Measurements from ENCODE around the gene UST. TPM values are rescaled to one million over a fixed set of nuclear protein-coding genes. Genes with fewer than 3 reads are reported as not detected.

The UST gene
- total RNA-seq, 5 donors from 2014 or later (not counting 1 experiment from before 2014, with no cell fraction given), result 1.9 to 5.3 (median 3.0) TPM

DNA sequence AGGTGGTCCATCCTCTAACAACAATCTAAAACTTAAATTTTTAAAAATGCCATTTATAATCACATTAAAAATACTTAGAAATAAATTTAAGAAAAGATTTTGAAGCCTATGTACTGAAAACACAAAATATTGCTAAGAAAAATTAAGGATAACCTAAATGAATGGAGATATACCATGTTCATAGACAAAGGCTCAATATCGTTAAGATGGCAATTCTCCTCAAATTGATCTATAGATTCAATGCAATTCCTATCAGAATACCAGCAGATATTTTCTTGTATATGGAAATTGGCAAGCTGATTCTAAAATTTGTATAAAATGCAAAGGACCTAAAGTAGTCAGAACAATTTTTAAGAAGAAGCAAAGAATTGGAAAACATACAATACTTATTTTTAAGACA is 19.7 kb upstream of the UST start:
- Histone ChIP-seq H3K4me1 (ENCODE audit: control insufficient read depth in 1 of 2, extremely low read depth in 1 of 2, insufficient read depth in 2 of 2, low read length in 2 of 2) (no peaks in the 10 kb centered on the region), H3K9me3 (no peaks in the 10 kb centered on the region), H3K36me3 (ENCODE audit: control insufficient read depth in 2 of 2, extremely low read depth in 1 of 2, insufficient read depth in 1 of 2, low read length in 1 of 2) (no peaks in the 10 kb centered on the region), H3K4me3 (ENCODE audit: control insufficient read depth in 1 of 2, extremely low read depth in 1 of 2, low read length in 1 of 2) (no peak overlapping the region), H3K27ac (ENCODE audit: low read length) (no peak overlapping the region), H3K27me3 (replicated peaks in 1 of 2; ENCODE audit: control insufficient read depth in 2 of 2, extremely low read depth in 1 of 2, insufficient read depth in 2 of 2, low read length in 1 of 2) (no peaks in the 10 kb centered on the region)
- Mint-ChIP-seq H3K4me3 (no peak overlapping the region), H3K9me3 (peaks cover 0 to 14% (median 9%) of the 10 kb centered on the region in 3 donors), H3K36me3 (peaks cover 3% of the 10 kb centered on the region), H3K4me1 (no peaks in the 10 kb centered on the region), H3K27me3 (peaks cover 14 to 19% of the 10 kb centered on the region in 2 donors), H3K27ac (no peak overlapping the region)
- DNase-seq (no peak), ATAC-seq (replicated peaks in 1 of 4) (no peak)
- ChIA-PET CTCF (interaction anchor here in 1 of 2 donors (1.1 kb wide), 1 partner anchor 21 kb away, joined by 4 read pairs; no protein-coding TSS in a partner anchor), POLR2A (no interaction called here)
- WGBS (ENCODE audit: insufficient coverage), result no CpG with 5 or more reads among the region's 1 CpG

DNA sequence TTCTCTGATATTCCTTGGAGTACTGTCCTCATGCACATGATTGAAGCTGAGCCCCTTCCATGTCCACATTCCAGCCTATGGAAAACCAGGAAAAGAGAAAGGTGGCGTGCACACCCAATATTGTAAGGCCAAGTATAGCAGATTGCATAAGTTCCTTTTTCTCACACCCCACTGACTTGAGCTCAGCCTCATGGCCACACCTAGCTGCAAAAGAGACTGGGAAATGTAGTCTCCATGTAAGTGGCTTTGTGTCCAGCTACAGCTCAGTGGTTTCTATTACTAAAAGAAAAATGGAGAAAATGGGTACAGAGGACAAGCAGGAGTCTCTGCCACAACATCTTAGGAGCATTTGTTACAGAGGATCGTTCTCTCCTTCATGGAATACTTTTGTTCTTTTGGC is 10.8 kb upstream of the UST start:
- ChIA-PET CTCF (no interaction called here), POLR2A (no interaction called here)
- H3K27ac Mint-ChIP-seq, result no peak overlapping the region
- peaks cover 0 to 3% of the 10 kb centered on the region in 2 donors for H3K27me3 Mint-ChIP-seq
- no peak for DNase-seq
- no CpG with 5 or more reads among the region's 2 CpGs for WGBS (ENCODE audit: insufficient coverage)
- Histone ChIP-seq H3K9me3 (no peaks in the 10 kb centered on the region), H3K4me1 (ENCODE audit: control insufficient read depth in 1 of 2, extremely low read depth in 1 of 2, insufficient read depth in 2 of 2, low read length in 2 of 2) (no peaks in the 10 kb centered on the region), H3K27ac (ENCODE audit: low read length) (no peak overlapping the region), H3K4me3 (ENCODE audit: control insufficient read depth in 1 of 2, extremely low read depth in 1 of 2, low read length in 1 of 2) (no peak overlapping the region), H3K27me3 (replicated peaks in 1 of 2; ENCODE audit: control insufficient read depth in 2 of 2, extremely low read depth in 1 of 2, insufficient read depth in 2 of 2, low read length in 1 of 2) (no peaks in the 10 kb centered on the region), H3K36me3 (ENCODE audit: control insufficient read depth in 2 of 2, extremely low read depth in 1 of 2, insufficient read depth in 1 of 2, low read length in 1 of 2) (no peaks in the 10 kb centered on the region)
- no peak for ATAC-seq (replicated peaks in 1 of 4)
- H3K4me1 Mint-ChIP-seq, result peaks cover 0 to 7% (median 2%) of the 10 kb centered on the region in 3 donors
- no peak overlapping the region for H3K4me3 Mint-ChIP-seq
- H3K36me3 Mint-ChIP-seq, result no peaks in the 10 kb centered on the region
- no peaks in the 10 kb centered on the region for H3K9me3 Mint-ChIP-seq

GRCh38 chr6:148736774-148737412 is 9.9 kb upstream of the UST start:
- Mint-ChIP-seq H3K4me3 (no peak overlapping the region), H3K27ac (no peak overlapping the region), H3K36me3 (no peaks in the 10 kb centered on the region), H3K9me3 (no peaks in the 10 kb centered on the region), H3K4me1 (peaks cover 0 to 7% (median 2%) of the 10 kb centered on the region in 3 donors), H3K27me3 (peaks cover 0 to under 1% of the 10 kb centered on the region in 2 donors)
- ATAC-seq (replicated peaks in 1 of 4) (no peak), DNase-seq (no peak)
- Histone ChIP-seq H3K4me3 (ENCODE audit: control insufficient read depth in 1 of 2, extremely low read depth in 1 of 2, low read length in 1 of 2) (no peak overlapping the region), H3K27me3 (replicated peaks in 1 of 2; ENCODE audit: control insufficient read depth in 2 of 2, extremely low read depth in 1 of 2, insufficient read depth in 2 of 2, low read length in 1 of 2) (no peaks in the 10 kb centered on the region), H3K36me3 (ENCODE audit: control insufficient read depth in 2 of 2, extremely low read depth in 1 of 2, insufficient read depth in 1 of 2, low read length in 1 of 2) (no peaks in the 10 kb centered on the region), H3K4me1 (ENCODE audit: control insufficient read depth in 1 of 2, extremely low read depth in 1 of 2, insufficient read depth in 2 of 2, low read length in 2 of 2) (no peaks in the 10 kb centered on the region), H3K9me3 (no peaks in the 10 kb centered on the region), H3K27ac (ENCODE audit: low read length) (no peak overlapping the region)
- 60% methylated on average over 4 of the region's 5 CpGs for WGBS (ENCODE audit: insufficient coverage)
- POLR2A ChIA-PET, result interaction anchor here in 1 of 2 donors (0.7 kb wide), 1 partner anchor 11 kb away, joined by 3 read pairs; no protein-coding TSS in a partner anchor
- CTCF ChIA-PET, result no interaction called here

- no CpG with 5 or more reads among the region's 4 CpGs for WGBS (ENCODE audit: insufficient coverage)
- H3K27me3 ChIP-seq (replicated peaks in 1 of 2; ENCODE audit: control insufficient read depth in 2 of 2, extremely low read depth in 1 of 2, insufficient read depth in 2 of 2, low read length in 1 of 2), result no peaks in the 10 kb centered on the region
- H3K9me3 Mint-ChIP-seq, result no peaks in the 10 kb centered on the region
Observed at GRCh38 chr6:148737806-148738205, 9.0 kb upstream of the UST start.

GRCh38 chr6:148738946-148739821 is 7.6 kb upstream of the UST start:
- ChIA-PET CTCF (no interaction called here), POLR2A (no interaction called here)
- Histone ChIP-seq H3K36me3 (ENCODE audit: control insufficient read depth in 2 of 2, extremely low read depth in 1 of 2, insufficient read depth in 1 of 2, low read length in 1 of 2) (no peaks in the 10 kb centered on the region), H3K4me3 (ENCODE audit: control insufficient read depth in 1 of 2, extremely low read depth in 1 of 2, low read length in 1 of 2) (no peak overlapping the region), H3K9me3 (no peaks in the 10 kb centered on the region), H3K27ac (ENCODE audit: low read length) (no peak overlapping the region), H3K27me3 (replicated peaks in 1 of 2; ENCODE audit: control insufficient read depth in 2 of 2, extremely low read depth in 1 of 2, insufficient read depth in 2 of 2, low read length in 1 of 2) (no peaks in the 10 kb centered on the region), H3K4me1 (ENCODE audit: control insufficient read depth in 1 of 2, extremely low read depth in 1 of 2, insufficient read depth in 2 of 2, low read length in 2 of 2) (no peaks in the 10 kb centered on the region)
- no peak for ATAC-seq (replicated peaks in 1 of 4)
- no peaks in the 10 kb centered on the region for H3K36me3 Mint-ChIP-seq
- peaks cover 0 to 7% (median 2%) of the 10 kb centered on the region in 3 donors for H3K4me1 Mint-ChIP-seq
- peak overlapping the region in 1 of 2 donors; percentile 42 for H3K27ac Mint-ChIP-seq
- H3K9me3 Mint-ChIP-seq, result no peaks in the 10 kb centered on the region
- no peak overlapping the region for H3K4me3 Mint-ChIP-seq
- DNase-seq, result no peak
- 100% methylated on average over 4 of the region's 14 CpGs for WGBS (ENCODE audit: insufficient coverage)
- H3K27me3 Mint-ChIP-seq, result peaks cover 5 to 12% of the 10 kb centered on the region in 2 donors

More at GRCh38 chr6:148737806-148738205, 9.0 kb upstream of the UST start:
- peaks cover 0 to 5% of the 10 kb centered on the region in 2 donors for H3K27me3 Mint-ChIP-seq
- Histone ChIP-seq H3K9me3 (no peaks in the 10 kb centered on the region), H3K27ac (ENCODE audit: low read length) (no peak overlapping the region), H3K36me3 (ENCODE audit: control insufficient read depth in 2 of 2, extremely low read depth in 1 of 2, insufficient read depth in 1 of 2, low read length in 1 of 2) (no peaks in the 10 kb centered on the region), H3K4me3 (ENCODE audit: control insufficient read depth in 1 of 2, extremely low read depth in 1 of 2, low read length in 1 of 2) (no peak overlapping the region), H3K4me1 (ENCODE audit: control insufficient read depth in 1 of 2, extremely low read depth in 1 of 2, insufficient read depth in 2 of 2, low read length in 2 of 2) (no peaks in the 10 kb centered on the region)
- no peak for DNase-seq
- peaks cover 0 to 7% (median 2%) of the 10 kb centered on the region in 3 donors for H3K4me1 Mint-ChIP-seq
- ChIA-PET POLR2A (no interaction called here), CTCF (no interaction called here)
- no peak overlapping the region for H3K27ac Mint-ChIP-seq
- no peak for ATAC-seq (replicated peaks in 1 of 4)
- H3K4me3 Mint-ChIP-seq, result no peak overlapping the region
- no peaks in the 10 kb centered on the region for H3K36me3 Mint-ChIP-seq

GRCh38 chr6:148739822-148740128 is 7.1 kb upstream of the UST start:
- CTCF ChIA-PET, result interaction anchor here in 1 of 2 donors (0.6 kb wide), 1 partner anchor 120 kb away, joined by 3 read pairs; no protein-coding TSS in a partner anchor
- H3K27ac Mint-ChIP-seq, result peak overlapping the region in 1 of 2 donors; percentile 42
- H3K4me3 Mint-ChIP-seq, result no peak overlapping the region
- no peaks in the 10 kb centered on the region for H3K36me3 ChIP-seq (ENCODE audit: control insufficient read depth in 2 of 2, extremely low read depth in 1 of 2, insufficient read depth in 1 of 2, low read length in 1 of 2)
- no CpG with 5 or more reads among the region's 3 CpGs for WGBS (ENCODE audit: insufficient coverage)
- no peak overlapping the region for H3K4me3 ChIP-seq (ENCODE audit: control insufficient read depth in 1 of 2, extremely low read depth in 1 of 2, low read length in 1 of 2)
- peak in 1 of 4 experiments; percentile 28 for ATAC-seq (replicated peaks in 1 of 4)
- no peak for DNase-seq
- no peaks in the 10 kb centered on the region for H3K4me1 ChIP-seq (ENCODE audit: control insufficient read depth in 1 of 2, extremely low read depth in 1 of 2, insufficient read depth in 2 of 2, low read length in 2 of 2)
- H3K4me1 Mint-ChIP-seq, result peaks cover 0 to 7% (median 2%) of the 10 kb centered on the region in 3 donors
- H3K27me3 ChIP-seq (replicated peaks in 1 of 2; ENCODE audit: control insufficient read depth in 2 of 2, extremely low read depth in 1 of 2, insufficient read depth in 2 of 2, low read length in 1 of 2), result no peaks in the 10 kb centered on the region
- H3K9me3 Mint-ChIP-seq, result no peaks in the 10 kb centered on the region
- POLR2A ChIA-PET, result no interaction called here
- H3K36me3 Mint-ChIP-seq, result no peaks in the 10 kb centered on the region
- no peaks in the 10 kb centered on the region for H3K9me3 ChIP-seq
- H3K27me3 Mint-ChIP-seq, result peaks cover 5 to 12% of the 10 kb centered on the region in 2 donors
- no peak overlapping the region for H3K27ac ChIP-seq (ENCODE audit: low read length)

Measured in T-cell (primary cell).